Fibroblast of skin of left biceps (primary cell): Measurements from ENCODE around the gene ATP6V1G2.

Experiments
- DNase-seq, 2 experiments: peaks; one replicate each; pipeline ENCODE4 v3.0.0-alpha.2; 2013; ENCODE audit warnings: low read depth in 2 of 2

Gene ATP6V1G2

DNA sequence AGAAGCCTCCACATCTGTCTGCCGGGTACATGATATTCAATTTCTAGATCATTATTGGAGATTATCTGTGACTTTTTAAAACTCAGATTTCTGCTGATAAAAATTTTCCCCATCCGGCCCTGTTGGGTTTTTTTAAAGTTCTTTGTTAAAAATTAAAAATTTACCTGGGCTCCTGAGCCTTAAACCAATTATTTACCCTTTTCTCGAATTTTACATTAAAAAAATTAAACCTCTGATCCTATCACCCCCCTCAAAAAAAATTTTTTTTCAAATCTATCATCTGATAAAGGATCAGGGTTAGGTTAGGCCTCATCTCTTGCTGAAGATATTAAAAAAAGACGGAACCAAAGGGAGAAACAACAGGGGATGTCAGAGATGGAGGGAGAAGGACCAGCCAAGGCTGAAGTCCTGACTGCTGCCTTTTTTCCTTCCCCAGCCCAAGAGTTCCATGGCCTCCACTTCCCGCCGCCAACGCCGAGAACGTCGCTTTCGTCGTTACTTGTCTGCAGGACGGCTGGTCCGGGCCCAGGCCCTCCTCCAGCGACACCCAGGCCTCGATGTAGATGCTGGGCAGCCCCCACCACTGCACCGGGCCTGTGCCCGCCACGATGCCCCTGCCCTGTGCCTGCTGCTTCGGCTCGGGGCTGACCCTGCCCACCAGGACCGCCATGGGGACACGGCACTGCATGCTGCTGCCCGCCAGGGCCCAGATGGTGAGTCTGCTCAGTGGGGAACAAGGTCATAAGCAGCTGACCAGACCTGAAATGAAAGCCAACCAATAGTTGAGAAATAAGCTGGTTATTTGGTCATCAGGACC is 1.5 kb upstream of the ATP6V1G2 start:
- DNase-seq: no peak

DNA sequence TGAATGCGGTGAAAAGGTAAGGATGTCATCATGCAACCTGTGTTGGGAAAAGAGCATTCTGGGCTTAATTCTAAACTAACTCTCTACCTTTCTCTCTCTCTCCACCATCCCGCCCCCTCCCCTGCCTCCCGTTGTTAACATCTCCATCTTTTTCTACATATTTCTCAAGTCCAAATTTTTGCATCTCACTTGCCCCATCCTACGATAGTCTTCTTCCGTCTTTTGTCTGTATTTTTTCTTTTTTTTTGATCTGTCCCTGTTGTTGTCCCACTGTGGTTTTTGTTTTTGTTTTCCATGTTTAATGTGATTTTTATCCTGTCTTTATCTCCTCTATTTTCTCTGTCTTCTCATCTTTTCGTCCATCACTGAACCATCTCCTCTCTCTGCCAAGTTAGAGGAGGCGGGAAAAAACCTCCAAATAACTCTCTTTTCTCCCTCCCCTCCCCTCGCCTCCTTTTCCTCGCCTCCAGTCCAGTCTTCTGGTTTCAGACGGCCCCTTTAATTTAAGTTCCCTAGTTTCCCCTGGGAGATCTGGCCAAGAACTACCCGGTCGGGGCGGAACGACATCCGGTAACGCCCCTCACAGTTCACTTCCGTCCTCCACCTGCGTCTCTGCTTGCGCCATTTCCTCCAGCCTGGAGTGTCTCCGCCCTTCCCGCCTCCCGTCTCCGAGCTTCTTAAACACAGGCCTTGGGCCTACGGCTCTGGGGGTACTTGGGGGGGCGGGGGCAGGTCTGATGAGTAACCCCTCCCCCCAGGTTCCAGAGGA is 734 bp upstream of the ATP6V1G2 start, which contains the start of gene NFKBIL1:
Gene NFKBIL1, plus strand, starts transcription at position 651 of the 769 bp plus-strand sequence. Its CDS starts 87 bp downstream, at position 738.
- peak; percentile 95 for DNase-seq

DNA sequence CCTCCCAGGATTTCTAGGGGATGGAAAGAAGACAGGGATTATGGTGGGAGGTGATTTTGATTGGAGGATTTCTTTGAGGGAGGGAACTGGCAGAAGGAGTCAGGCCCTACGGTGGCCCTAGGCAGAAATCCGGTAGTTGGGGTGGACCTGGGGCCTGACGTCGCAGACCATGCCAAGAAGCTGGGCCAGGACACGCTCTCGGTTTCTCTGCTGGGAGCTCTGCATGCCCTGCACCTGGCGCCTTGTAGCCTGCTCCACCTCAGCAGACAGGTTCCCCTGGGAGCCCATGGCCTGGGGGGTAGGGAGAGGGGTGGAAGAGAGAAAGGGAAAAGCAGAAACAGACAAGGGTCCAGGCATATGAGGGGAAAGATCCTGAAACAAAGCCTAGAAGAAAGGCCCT is 1.1 kb downstream of the ATP6V1G2 start:
- DNase-seq: no peak

DNA sequence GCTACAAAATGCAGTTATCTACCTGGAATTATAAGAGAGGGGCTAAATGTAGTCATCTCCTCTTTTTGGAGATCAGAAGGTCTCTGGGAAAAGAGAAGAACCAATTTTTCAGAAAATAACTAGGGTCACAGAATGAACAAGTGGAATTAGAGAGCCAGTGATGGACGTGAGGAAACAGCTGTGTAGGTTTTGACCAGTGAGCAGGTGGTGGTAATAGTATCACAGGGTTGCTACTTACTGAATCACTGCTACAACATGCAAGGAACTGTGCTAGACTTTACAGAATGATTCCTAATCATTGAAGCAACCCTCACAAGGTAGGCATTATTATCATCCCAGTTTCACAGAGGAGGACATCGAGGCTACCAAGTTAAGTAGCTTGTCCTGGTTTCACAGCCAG is 1.7 kb downstream of the ATP6V1G2 start:
- DNase-seq: no peak

DNA sequence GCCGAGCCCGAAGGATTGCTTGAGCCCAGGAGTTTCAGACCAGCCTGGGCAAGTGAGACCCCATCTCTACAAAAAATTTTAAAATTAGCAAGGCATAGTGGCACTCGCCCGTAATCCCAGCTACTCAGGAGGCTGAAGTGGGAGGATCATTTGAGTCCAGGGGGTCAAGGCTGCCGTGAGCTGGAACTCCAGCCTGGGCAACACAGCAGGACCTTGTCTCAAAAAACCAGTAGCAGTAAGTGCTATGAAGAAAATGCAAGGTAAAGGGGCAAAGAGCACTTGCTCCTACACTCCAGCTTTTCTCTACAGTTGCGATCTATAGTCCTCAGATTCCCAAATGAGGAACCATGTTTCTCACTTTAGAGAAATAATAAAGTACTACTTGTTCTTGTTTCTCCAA is 2.8 kb downstream of the ATP6V1G2 start:
- no peak for DNase-seq

DNA sequence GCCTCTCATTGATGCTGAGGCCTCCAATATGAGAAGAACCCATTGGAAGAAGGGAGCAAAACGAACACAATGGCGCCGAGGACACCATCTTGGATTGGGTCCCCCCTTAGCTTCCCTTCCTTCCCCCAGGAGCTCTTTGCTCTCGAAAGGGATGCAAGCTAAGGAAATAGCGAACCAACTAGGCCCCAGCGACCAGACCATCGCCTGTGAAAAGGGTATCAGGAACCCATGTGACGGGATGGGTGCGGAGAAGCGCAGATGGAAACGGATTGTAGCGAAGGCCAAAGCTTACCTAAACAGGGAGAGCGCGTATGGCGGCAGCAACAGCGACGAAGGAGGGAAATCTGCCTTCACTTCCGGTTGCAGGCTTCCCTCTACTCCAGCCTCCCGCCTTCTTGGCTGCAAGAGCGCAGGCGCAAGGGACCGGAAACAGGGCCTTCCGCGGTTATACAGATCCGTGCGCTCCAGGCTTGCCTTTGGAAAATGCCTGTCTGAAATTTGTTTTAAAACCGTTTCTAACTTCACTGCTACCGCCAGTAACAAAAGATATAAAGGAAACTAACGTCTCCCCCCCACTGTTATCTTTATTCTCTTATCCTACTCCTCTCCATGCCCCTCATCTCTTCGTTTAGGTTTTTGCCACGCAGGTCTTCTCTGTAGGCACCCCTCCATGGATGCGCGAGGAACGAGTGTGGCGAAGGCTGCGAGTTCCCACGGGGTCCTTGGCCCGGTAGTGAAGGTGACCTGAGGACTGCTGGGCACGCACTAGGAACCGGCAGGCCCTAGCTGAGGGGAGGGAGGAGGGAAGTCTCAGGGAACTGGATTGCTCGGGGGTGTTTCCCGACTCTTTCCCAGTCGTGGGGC is 4.5 kb downstream of the ATP6V1G2 start, which contains the start of gene DDX39B:
Gene DDX39B, minus strand, starts transcription at position 346 of the 864 bp plus-strand sequence. CDS start 1,471 bp downstream, outside the sequence.
- peak; percentile 91 to 92 for DNase-seq

DNA sequence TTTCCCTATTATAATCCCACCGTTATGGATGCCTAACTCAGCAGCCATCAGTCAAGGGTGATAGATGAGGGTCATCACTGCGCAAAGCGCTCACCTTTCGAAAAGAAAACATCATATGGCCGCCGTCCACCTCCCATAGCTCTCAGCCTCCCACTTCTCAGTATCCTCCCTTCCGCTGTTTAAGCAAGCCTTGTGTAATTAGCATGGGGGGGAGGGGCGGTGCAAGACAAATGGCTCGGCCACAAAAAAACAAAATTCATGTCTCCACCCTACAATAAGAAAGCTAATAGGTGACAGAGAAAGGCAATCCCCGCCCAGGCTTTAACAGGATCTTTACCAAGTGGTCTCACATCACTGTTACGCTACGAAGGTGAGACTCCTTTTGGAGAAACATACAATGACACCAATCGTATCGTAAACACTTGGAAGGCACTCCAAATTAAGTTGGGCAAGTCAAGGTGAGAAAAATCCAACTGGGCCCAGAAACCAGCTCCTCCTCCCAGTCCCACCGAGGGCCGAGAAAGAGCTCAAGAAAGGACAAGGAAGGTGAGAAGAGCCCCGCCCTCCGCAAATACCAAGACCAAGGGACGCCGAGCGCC is 5.2 kb downstream of the ATP6V1G2 start:
- DNase-seq: no peak

DNA sequence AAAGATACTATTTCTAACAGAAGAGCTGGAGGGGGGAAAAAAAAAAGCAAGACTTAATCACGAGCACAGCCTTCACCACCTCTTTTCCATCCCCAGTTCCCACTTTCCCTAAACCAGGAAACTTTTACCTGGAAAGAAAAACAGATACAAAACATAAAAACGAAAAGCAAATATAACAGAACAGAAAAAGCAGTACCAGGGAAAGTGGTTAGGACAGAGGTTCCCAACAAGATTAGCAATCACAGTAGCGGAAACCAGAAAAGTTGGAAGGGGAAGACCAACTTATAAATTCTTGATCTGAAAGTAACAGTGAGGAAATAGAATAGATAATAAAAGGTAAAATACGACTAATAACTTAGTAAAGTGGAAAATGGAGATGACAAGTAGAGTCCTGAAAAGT is 5.8 kb downstream of the ATP6V1G2 start:
- no peak for DNase-seq

DNA sequence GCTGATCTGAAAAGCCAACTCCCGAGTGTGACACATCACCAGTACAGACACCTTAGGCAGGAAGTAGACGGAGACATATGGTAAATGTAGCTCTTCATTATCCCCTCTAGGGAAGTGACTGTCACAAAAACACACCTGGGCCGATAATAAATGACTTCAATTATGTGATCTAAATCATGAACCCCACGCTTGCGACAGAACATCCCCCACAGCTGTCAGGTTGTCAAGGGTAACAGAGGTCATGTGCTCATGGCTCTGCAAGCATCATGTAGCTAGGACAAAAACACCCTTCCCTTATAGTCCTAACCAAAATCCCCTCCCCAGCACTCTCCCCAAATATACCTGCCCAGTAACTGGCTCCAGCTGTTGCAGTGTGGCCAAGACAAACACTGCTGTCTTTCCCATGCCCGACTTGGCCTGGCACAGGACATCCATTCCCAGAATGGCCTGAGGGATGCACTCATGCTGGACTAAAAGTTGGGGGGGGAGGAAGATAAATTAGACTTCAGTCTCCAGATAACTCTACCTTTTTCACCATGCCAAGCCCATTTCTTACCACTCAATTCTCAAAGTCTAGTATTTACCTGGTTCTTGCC is 7.5 kb downstream of the ATP6V1G2 start:
- DNase-seq: no peak

DNA sequence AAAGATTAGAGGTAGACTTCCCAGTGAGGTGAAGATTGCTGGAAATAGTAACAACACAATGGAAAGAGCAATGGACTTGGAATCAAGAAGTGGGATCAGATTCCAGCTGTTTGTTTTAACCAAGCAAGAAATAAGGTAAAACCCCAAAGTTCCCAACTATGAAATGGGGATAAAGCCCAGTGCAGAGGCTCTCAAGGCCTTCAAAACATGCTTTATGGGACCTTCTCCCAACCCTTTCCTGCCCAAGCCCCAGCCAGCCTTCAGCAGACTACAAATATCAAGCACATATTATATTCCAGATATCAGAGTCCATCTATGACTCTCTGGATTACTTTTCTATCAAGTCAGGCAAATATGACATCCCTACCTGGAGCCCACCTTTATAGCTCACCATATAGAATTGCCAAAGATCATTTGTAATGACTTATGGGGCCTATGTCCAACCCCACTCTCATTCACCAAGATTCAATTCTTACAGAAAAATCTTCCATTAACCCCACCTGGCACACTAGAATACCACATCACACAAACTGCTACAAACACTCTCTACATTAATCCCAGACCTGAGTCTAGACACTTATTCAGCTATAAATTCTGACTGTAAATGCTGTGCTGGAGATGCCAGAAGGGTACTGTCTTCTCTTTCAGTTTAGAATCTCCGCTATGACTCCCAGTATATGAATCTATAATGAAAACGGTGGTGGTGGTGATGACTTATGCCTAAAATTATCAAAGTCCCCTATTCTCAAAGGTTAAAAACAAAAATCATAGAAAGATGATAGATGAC is 10.7 kb downstream of the ATP6V1G2 start:
- no peak for DNase-seq

DNA sequence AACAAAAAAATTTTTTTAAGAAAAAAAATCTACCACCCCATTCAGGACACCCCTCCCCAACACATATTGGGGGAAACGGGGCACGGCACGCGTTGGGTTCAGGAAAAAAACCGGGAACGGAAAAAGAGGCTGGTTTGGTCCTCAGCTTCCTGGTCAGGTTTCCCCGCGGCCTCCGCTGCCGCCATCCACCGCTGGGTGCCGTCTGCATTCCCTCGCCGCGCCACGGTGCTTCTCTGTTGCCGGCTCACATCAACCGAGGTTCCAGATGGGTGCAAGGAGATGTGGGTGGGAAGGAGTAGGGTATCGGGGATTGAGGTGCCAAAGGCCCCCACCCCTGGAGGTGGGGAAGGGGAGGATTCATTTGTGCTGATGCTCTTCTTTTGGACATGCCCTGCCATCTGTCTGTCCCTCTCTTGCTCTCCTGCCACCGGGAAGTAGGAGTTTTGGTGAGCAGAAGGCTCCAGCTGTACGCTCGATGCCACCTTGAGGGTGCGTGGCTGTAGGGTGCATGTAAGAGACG is 11.8 kb downstream of the ATP6V1G2 start:
- DNase-seq: no peak

DNA sequence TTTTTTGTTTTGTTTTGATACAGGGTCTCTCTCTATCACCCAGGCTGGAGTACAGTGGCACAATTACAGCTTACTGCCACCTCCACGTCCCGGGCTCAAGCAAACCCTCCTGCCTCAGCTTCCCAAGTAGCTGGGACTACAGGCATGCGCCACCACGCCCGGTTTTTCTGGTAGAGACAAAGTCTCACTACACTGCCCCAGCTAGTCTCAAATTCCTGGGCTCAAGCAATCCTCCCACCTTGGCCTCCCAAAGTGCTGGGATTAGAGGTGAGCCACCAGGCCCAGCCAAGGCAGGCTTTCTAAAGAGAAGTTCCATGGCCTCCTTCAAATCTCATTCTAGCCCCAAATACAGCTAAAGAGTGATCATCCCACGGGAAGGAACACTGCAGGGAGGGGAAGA is 12.4 kb downstream of the ATP6V1G2 start:
- DNase-seq: no peak

DNA sequence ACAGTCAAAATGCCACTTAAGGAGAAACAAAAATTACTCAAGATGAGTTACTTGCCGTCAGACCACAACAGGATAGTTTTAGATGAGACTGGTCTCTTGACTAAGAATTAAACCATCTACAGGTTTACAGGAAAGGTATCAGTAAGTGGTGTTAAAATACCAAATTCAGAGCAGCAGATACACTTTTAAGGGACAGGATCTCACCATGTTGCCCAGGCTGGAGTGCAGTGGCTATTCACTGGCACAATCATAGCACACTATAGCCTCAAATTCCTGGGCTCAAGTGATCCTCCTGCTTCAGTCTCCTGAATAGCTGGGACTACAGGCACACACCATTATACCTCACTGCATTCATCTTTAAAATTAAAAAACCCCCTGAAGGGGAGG is 13.0 kb downstream of the ATP6V1G2 start:
- no peak for DNase-seq

DNA sequence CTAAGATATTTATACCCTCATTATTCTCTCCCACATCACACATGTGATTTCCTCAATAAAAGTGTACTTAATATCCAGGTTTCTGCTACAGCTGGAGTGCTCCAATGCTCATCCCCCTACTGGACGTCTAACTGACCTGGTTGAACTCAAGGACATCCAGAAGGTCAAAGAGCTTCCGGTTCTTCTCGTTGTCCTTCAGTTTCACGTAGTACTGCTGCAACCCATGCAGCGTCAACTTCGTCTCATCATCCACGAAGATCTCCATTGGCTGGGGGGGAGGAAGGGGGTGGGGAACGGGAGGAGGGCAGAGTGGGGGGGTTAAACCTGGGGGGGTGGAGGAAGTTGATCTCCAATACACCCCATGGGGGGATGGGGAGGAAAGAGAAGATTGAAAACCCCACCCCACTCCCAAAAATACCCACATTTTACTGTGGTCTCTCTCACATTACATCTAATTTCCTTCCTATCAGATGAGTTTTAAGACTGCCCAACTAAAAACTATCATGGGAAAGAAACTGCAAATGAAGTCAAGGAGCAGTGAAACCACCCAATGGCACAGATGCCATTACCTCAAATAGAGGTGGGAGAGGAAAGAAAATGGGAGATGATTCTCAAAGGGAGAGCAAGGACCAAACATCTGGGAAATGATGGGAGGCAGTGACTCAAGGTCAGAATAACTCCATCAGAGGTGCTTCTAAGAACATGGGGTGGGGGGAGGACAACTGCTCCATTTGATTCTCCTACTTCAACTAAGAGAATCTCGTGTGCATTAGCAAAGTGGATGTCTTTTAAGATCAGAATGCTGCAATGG is 13.6 kb downstream of the ATP6V1G2 start:
- no peak for DNase-seq

DNA sequence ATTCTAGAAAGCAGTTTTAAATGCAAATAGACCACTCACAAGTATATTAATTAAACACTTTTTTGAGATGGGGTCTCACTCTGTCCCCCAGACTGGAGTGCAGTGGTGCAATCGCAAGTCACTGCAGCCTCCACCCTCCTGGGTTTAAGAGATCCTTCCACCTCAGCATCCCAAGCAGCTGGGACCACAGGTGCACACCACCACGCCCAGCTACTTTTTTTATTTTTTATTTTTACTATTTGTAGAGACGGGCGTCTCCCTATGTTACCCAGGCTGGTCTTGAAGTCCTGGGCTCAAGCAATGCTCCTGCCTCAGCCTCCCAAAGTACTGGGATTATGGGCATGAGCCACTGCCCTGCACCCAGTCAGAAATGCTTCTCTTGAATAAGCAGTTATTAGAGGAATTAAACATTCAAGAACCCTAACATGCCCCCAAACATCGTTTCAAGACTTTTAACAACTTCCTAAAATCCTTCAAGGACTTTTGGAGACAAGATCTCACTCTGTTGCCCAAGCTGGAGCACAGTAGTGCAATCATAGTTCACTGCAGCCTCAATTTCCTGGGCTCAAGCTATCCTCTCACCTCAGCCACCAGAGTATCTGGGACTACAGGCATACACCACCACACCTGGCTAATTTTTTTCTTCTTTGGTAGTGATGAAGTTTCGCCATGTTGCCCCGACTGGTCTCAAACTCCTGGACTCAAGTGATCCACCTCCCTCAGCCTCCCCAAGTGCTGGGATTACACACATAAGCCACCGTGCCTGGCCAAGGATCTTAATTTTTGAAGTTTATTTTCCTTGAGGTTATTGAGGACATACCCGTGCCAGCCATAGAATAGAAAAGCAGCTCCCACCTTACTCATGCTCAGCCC is 14.4 kb downstream of the ATP6V1G2 start:
- DNase-seq: no peak

DNA sequence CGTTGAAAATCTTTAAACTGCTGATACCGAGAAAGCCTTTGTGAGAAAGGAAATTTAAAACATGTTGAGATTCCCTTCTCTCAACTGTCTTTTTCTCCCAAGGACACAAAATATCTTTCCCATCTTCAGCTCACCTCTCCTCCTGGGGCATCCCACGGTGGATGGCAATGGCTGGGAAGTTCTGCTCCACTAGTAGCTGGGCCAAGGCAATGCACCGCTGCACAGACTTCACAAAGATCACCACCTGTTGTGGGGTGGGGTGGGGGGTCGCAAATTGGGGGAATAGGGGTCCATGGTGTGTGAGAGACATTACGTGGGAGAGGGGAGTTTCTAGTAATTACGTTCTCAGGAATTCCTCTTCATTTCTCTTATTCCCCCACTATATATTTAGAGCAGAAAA is 15.2 kb downstream of the ATP6V1G2 start:
- DNase-seq: no peak

DNA sequence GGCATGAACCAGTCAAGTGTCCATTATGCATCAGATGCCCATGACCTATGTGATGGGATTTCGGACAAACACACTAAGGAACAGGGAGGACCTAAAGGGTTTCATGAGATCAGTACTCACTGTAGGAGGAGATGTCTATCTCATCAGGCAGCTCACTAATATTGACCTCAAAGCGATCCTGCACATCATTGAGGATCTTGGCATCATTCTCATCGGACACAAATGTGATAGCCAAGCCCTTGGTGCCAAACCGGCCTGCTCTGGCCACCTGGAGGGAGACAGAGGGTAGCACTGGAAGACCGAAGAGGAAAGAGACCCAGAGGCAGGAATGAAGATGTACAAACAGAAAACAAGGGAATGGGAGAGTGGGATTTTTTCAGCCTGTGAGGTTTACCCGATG is 15.7 kb downstream of the ATP6V1G2 start:
- no peak for DNase-seq
